A549 treated with CORT108297 at 1 μM for 4 hours (cell line): ENCODE results near the gene ACSL1. TPM values are rescaled to one million over a fixed set of nuclear protein-coding genes. Genes with fewer than 3 reads are reported as not detected.

Experiments used
- total RNA-seq: library from RNA; stranded (reverse); fragments of 200-300 nt; extraction: Qiagen RNA extraction; gene quantifications from 5 replicates; pipeline ENCODE4 v1.2.3, GENCODE V29; 2022

ACSL1 gene, protein sequence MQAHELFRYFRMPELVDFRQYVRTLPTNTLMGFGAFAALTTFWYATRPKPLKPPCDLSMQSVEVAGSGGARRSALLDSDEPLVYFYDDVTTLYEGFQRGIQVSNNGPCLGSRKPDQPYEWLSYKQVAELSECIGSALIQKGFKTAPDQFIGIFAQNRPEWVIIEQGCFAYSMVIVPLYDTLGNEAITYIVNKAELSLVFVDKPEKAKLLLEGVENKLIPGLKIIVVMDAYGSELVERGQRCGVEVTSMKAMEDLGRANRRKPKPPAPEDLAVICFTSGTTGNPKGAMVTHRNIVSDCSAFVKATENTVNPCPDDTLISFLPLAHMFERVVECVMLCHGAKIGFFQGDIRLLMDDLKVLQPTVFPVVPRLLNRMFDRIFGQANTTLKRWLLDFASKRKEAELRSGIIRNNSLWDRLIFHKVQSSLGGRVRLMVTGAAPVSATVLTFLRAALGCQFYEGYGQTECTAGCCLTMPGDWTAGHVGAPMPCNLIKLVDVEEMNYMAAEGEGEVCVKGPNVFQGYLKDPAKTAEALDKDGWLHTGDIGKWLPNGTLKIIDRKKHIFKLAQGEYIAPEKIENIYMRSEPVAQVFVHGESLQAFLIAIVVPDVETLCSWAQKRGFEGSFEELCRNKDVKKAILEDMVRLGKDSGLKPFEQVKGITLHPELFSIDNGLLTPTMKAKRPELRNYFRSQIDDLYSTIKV
- total RNA-seq = 13.0 to 16.4 TPM (median 13.7 TPM) in 5 replicates

DNA sequence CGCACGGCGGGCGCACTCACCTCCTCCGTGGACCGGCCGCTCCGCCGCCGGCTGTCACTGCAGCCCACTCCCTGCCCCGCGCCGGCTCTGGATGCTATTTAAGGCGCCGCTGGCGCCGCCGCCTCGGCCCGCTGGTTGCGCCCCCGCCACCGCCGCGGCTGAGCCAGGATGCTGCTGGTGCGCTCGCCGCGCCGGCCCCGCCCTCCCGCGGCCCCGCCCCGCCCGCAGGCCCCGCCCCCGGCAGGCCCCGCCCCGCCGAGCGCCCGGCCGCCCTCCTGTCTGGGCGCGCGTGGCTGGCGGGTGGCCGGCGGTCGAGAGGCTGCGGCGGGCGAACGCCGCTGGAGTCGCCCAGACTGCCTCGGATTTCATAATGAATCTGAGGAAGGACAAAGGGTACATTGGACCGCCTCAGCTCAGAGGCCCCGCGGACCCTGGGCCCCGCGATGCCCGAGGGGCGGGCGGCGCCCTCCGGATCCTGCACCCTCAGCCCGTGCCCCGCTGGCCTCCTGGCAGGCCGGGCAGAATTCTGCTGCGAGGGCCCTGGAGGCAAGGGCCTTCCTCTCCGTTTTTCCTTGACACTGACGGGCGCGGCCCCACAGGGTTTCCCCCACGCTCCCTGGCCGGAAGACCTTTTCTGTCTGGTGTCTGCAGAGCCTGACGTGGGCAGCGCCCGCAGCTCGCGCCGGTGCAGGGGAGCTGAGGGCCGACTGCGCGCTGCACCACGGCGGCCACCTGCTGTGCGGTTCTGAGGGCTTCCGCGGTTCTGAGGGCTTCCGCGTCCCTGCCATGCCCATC is at the start of gene ACSL1:
TSS of gene ACSL1 (minus strand) at position 73 of the 795 bp plus-strand sequence. CDS start 22,454 bp downstream, outside the sequence.

DNA sequence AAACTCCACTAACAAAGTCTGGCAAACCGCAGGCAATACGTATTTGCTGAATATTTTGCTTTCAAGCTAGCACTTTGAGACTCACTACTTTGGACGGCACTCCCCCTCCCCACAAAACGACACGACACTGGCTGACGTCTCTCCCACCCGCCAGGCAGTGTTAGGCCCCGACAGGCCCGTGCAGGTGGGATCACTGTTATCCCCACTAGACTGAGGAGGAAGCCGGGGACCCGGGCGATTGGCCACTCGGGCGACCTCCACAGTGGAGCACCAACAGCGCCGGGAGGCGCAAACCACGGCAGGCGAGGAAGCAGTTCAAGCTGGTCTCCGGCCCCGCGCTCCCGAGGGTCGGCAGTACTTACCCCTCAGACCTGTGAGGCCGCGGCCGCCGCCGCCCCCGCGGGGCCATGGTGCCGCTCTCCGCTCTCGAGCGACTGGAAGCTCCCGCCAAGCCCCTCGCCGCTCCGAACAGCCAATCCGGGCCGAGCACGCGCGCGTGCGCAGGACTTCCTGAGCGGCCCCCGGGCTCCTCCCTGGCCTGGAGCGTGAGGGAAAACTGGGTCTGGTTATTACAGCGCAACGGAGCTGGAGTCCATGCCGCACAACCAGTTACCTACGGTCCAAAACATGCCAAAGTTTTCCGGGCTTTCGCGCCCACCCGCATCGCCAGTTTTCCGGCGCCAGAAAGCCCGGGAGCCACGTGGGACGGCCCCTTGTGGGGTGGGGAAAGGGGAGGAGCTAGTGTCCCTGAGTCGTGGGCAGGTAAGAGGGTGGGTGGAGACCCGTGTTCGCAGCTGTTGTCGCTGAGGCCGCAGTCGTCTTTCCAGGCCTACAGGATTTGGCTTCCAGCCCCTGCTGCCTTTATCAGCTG is 91.9 kb downstream of the ACSL1 start, which contains the start of gene CENPU:
TSS of gene CENPU (minus strand) at position 443 of the 871 bp plus-strand sequence. CDS start at position 409, 34 bp downstream.

Other genes with a start within 250 kb of the ACSL1 start
- gene CASP3, start 176.5 kb downstream of the ACSL1 start, total RNA-seq = 20.0 to 25.8 TPM (median 21.2 TPM) in 5 replicates
- gene PRIMPOL, start 176.2 kb downstream of the ACSL1 start, total RNA-seq = 5.8 to 7.0 TPM (median 6.6 TPM) in 5 replicates
- gene CENPU, start 91.9 kb downstream of the ACSL1 start, total RNA-seq = 20.9 to 26.5 TPM (median 21.5 TPM) in 5 replicates
- not detected in 5 replicates for gene HELT, start 192.5 kb upstream of the ACSL1 start, total RNA-seq